GM12878 (cell line): ENCODE data around the gene IL5. TPM values are rescaled to one million over a fixed set of nuclear protein-coding genes. Genes with fewer than 3 reads are reported as not detected.

Source experiments
- ATAC-seq: fragments of 200-7000 bp; cut with Tn5 transposase; 3 replicates; pipeline ENCODE4 v1.9.1; 2020; ENCODE audit warnings: mild to moderate bottlenecking, moderate library complexity
- BruUV-seq: library from RNA; stranded (reverse); fragments of 400-500 nt; replicated peaks from 2 replicates; lab custom pipeline; 2021; lab: Mats Ljungman, UMichigan
- CTCF ChIA-PET: fragments of 300-600 bp; sonication (Branson Sonifier 250); formaldehyde crosslinking; extraction: SDS; loops from one replicate; lab custom pipeline; 2021; ENCODE audit warnings: inconsistent platforms; lab: Yijun Ruan, JAX
- POLR2A ChIA-PET: fragments of 350-600 bp; formaldehyde crosslinking; extraction: SDS; loops from one replicate; lab custom pipeline; 2021; ENCODE audit warnings: inconsistent platforms; lab: Charles Lee
- RAD21 ChIA-PET: fragments of 300-600 bp; sonication (Branson Sonifier 250); formaldehyde crosslinking; loops from one replicate; lab custom pipeline; 2023; ENCODE audit warnings: antibody characterized with exemption; ENCODE audit not compliant: unreplicated experiment; lab: Charles Lee
- SMC1A ChIA-PET: fragments of 300-600 bp; sonication (Branson Sonifier 250); formaldehyde crosslinking; loops from one replicate; lab custom pipeline; 2023; ENCODE audit not compliant: unreplicated experiment, uncharacterized antibody; lab: Charles Lee
- DNase-seq: peaks from one replicate; pipeline ENCODE4 v3.0.0-alpha.2; 2011; ENCODE audit warnings: low read depth, low spot score
- FAIRE-seq: peaks from 3 replicates; lab custom pipeline; 2011; peaks lifted over from hg19 to GRCh38; lab: Jason Lieb, UNC
- H2AFZ ChIP-seq: 2 replicates; pipeline ENCODE4 v1.6.0; 2011; ENCODE audit warnings: low read depth, low read length, control low read depth; ENCODE audit not compliant: control insufficient read depth
- H3K27ac ChIP-seq: 2 replicates; pipeline ENCODE4 v1.5.1; 2011; ENCODE audit warnings: control low read depth; ENCODE audit not compliant: control insufficient read depth, insufficient read depth
- H3K27me3 ChIP-seq, 2 experiments: replicated peaks in 1 of 2; 2 replicates each; pipeline versions ENCODE4 v1.6.0 to v1.6.1; 2011; ENCODE audit warnings: low read length in 1 of 2; ENCODE audit not compliant: control insufficient read depth in 2 of 2, insufficient read depth in 2 of 2
- H3K36me3 ChIP-seq, 2 experiments: 2 replicates each; pipeline ENCODE4 v1.5.1; 2011; ENCODE audit warnings: low read length in 1 of 2; ENCODE audit not compliant: control insufficient read depth in 2 of 2, insufficient read depth in 2 of 2
- H3K4me1 ChIP-seq: 2 replicates; pipeline ENCODE4 v1.6.1; 2011; ENCODE audit warnings: mild to moderate bottlenecking, low read length, moderate library complexity, mixed read lengths; ENCODE audit not compliant: control insufficient read depth, insufficient read depth
- H3K4me2 ChIP-seq: 2 replicates; pipeline ENCODE4 v1.6.0; 2011; ENCODE audit warnings: control low read depth; ENCODE audit not compliant: control insufficient read depth, insufficient read depth
- H3K4me3 ChIP-seq: fragments of 200-600 bp; sonication (generic); 2 replicates; pipeline ENCODE4 v1.5.1; 2016
- H3K79me2 ChIP-seq: 2 replicates; pipeline ENCODE4 v1.6.0; 2011; ENCODE audit warnings: low read length; ENCODE audit not compliant: control insufficient read depth, insufficient read depth
- H3K9ac ChIP-seq: 2 replicates; pipeline ENCODE4 v1.8.0; 2011; ENCODE audit warnings: low read length, control low read depth, mixed read lengths; ENCODE audit not compliant: control insufficient read depth, insufficient read depth
- H3K9me3 ChIP-seq: replicated peaks from 3 replicates; pipeline ENCODE4 v1.5.1; 2011; ENCODE audit warnings: mild to moderate bottlenecking, low read length; ENCODE audit not compliant: control insufficient read depth, insufficient read depth
- H4K20me1 ChIP-seq: 2 replicates; pipeline ENCODE4 v1.6.0; 2011; ENCODE audit not compliant: control insufficient read depth, insufficient read depth
- EED ChIP-seq: sonication (generic); IDR thresholded peaks from 2 replicates; pipeline ENCODE4 v1.6.1; 2016; ENCODE audit warnings: antibody characterized with exemption, low read depth
- EGR1 ChIP-seq, 2 experiments: IDR thresholded peaks; 1 replicate in 1 of 2; 2 replicates in 1 of 2; pipeline ENCODE4 v1.6.1; 2011 to 2012; ENCODE audit warnings: low read depth in 2 of 2, low read length in 2 of 2, borderline replicate concordance in 1 of 2, mild to moderate bottlenecking in 1 of 2, moderate library complexity in 1 of 2
- GATAD2B ChIP-seq: fragments of 450-650 bp; conservative IDR thresholded peaks from 2 replicates; pipeline ENCODE4 v1.6.1; 2017; ENCODE audit warnings: low read depth, mild to moderate bottlenecking, moderate library complexity
- HCFC1 ChIP-seq: fragments of 150-350 bp; IDR thresholded peaks from 2 replicates; pipeline ENCODE4 v1.6.1; 2014; ENCODE audit warnings: low read length
- IRF4 ChIP-seq: IDR thresholded peaks from 2 replicates; pipeline ENCODE4 v1.6.1; 2011; ENCODE audit warnings: low read depth, low read length
- POU2F2 ChIP-seq: IDR thresholded peaks from 3 replicates; pipeline ENCODE4 v1.6.1; 2011; ENCODE audit warnings: low read depth, mild to moderate bottlenecking, low read length, borderline replicate concordance
- RCOR1 ChIP-seq: conservative IDR thresholded peaks from 2 replicates; pipeline ENCODE4 v1.6.1; 2012; ENCODE audit warnings: low read depth, low read length, improper control_type of control experiment
- RELA ChIP-seq: fragments of 450-650 bp; IDR thresholded peaks from 2 replicates; pipeline ENCODE4 v1.8.0; 2014; ENCODE audit warnings: borderline replicate concordance; ENCODE audit not compliant: partially characterized antibody
- STAT1 ChIP-seq: fragments of 450-650 bp; conservative IDR thresholded peaks from 2 replicates; pipeline ENCODE4 v1.6.1; 2014; ENCODE audit warnings: antibody characterized with exemption, mild to moderate bottlenecking
- STAT3 ChIP-seq: IDR thresholded peaks from 2 replicates; pipeline ENCODE4 v1.6.1; 2011; ENCODE audit warnings: low read depth, low read length, improper control_type of control experiment
- TCF7 ChIP-seq: IDR thresholded peaks from 2 replicates; pipeline ENCODE4 v1.6.1; 2014; ENCODE audit warnings: antibody characterized with exemption, borderline replicate concordance
- ZNF24 ChIP-seq: fragments of 450-650 bp; IDR thresholded peaks from 2 replicates; pipeline ENCODE4 v1.6.1; 2017; ENCODE audit warnings: antibody characterized with exemption, mild to moderate bottlenecking
- WGBS: methylation state at CpG from one replicate; pipeline ENCODE4 v1.1.6; 2016; ENCODE audit warnings: low lambda C conversion rate; ENCODE audit not compliant: insufficient replicate concordance, insufficient coverage; ENCODE audit errors: missing lambda C conversion rate; 5-methylcytosine and 5-hydroxymethylcytosine counted together
- in situ Hi-C: fragments of 300-500 bp; cut with MboI; formaldehyde crosslinking; loops from 9 replicates; pipeline ENCODE4 v1.14.3; 2018; ENCODE audit warnings: mixed read lengths
- intact Hi-C: fragments of 100-400 bp; cut with micrococcal nuclease; formaldehyde crosslinking; loops from one replicate; pipeline ENCODE4 v1.14.2; 2022; ENCODE audit not compliant: unreplicated experiment
- polyA plus RNA-seq, 11 experiments: library from polyadenylated mRNA; depleted of rRNA in 4 of 11; unstranded in 6 of 11; stranded (reverse) in 5 of 11; fragments of >200 nt; fragmentation: Nextera tagmentation in 4 of 11; fragmentation: Illumina TruSeq in 1 of 11; extraction: Ambion mirVana in 4 of 11; extraction: Trizol in 1 of 11; gene quantifications; 1 replicate in 1 of 11; 2 replicates in 10 of 11; pipeline versions ENCODE4 v1.2.1 to v1.2.3, GENCODE V29; 2011 to 2016; ENCODE audit warnings: inconsistent platforms in 2 of 11, missing spikeins in 2 of 11, low read depth in 1 of 11
- total RNA-seq, 4 experiments: library from RNA; depleted of rRNA in 3 of 4; stranded (reverse); fragments of >200 nt in 3 of 4; fragmentation: Illumina TruSeq in 1 of 4; extraction: Trizol in 1 of 4; gene quantifications; 2 replicates each; pipeline versions ENCODE4 v1.2.1 to v1.2.3, GENCODE V29; 2013 to 2021
- TF ChIP-seq, protein P1 (sequence below): IDR thresholded peaks from 2 replicates; pipeline ENCODE4 v1.6.1; 2012; ENCODE audit warnings: mild to moderate bottlenecking, low read depth, low read length

The IL5 gene
- total and polyA plus RNA-seq, 10 of the 15 experiments (the other 5 are each of a cell fraction or from before 2014, with no cell fraction given) = not detected

DNA sequence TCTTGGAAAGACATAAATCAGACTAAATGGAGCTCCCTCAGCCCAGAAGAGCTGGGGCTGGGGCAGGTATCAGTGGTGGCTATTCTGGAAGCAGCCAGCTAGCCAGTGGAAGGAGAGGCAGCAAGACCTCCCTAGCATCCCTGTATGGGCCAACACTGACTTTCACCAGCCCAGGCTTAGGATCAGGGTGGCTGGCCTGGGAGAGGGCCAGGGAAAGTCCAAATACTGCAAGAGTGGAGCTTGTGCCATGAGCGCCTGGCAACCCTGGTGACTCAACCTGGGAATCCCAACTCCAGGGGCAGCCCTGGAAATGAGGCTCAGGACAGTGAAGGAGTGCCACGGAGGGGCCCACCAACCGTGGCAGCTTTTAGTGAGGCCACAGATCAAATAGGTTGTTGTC is 45.2 kb downstream of the IL5 start:
- Histone ChIP-seq H3K27ac (no peak overlapping the region), H3K4me1 (peaks cover 46% of the 10 kb centered on the region), H2AFZ (no peak overlapping the region), H3K4me3 (no peak overlapping the region), H3K9me3 (no peaks in the 10 kb centered on the region), H3K9ac (no peak overlapping the region), H4K20me1 (no peaks in the 10 kb centered on the region), H3K27me3 (no peaks in the 10 kb centered on the region), H3K4me2 (no peak overlapping the region; the same call in 1 of the 2 replicates), H3K79me2 (peaks cover 6% of the 10 kb centered on the region), H3K36me3 (no peaks in the 10 kb centered on the region)
- no TSS peak for BruUV-seq
- WGBS = 88% methylated on average over 3 of the region's 3 CpGs
- CTCF ChIA-PET = interaction anchor here (0.7 to 13.6 kb wide), 15 partner anchors 11 to 368 kb away, joined by 3 to 481 read pairs (median 9); partner anchors contain the start of genes GDF9, SLC22A5 and UQCRQ
- DNase-seq = no peak
- intact Hi-C loops (loop anchor here (5.0 kb wide), 1 partner anchor 41 kb away; no protein-coding TSS in a partner anchor), in situ Hi-C loops (loop anchor here (10.0 kb wide), 1 partner anchor 113 kb away; no protein-coding TSS in a partner anchor)
- RAD21 ChIA-PET = interaction anchor here (0.8 to 27.2 kb wide), 15 partner anchors 10 to 322 kb away, joined by 3 to 453 read pairs (median 19); partner anchors contain the start of genes IRF1 and SLC22A4
- no peak for FAIRE-seq
- no peak for TF ChIP-seq TCF7
- no peak for TF ChIP-seq STAT3
- TF ChIP-seq EED = 0 out of 2 replicates have a peak, but pooled peaks have one; percentile 16
- no peak for ATAC-seq
- POLR2A ChIA-PET = interaction anchor here (0.6 to 24.5 kb wide), 11 partner anchors 19 to 87 kb away, joined by 3 to 389 read pairs (median 10); no protein-coding TSS in a partner anchor
- SMC1A ChIA-PET = interaction anchor here (0.6 to 13.3 kb wide), 15 partner anchors 8 to 326 kb away, joined by 3 to 340 read pairs (median 5); partner anchors contain the start of gene IRF1

DNA sequence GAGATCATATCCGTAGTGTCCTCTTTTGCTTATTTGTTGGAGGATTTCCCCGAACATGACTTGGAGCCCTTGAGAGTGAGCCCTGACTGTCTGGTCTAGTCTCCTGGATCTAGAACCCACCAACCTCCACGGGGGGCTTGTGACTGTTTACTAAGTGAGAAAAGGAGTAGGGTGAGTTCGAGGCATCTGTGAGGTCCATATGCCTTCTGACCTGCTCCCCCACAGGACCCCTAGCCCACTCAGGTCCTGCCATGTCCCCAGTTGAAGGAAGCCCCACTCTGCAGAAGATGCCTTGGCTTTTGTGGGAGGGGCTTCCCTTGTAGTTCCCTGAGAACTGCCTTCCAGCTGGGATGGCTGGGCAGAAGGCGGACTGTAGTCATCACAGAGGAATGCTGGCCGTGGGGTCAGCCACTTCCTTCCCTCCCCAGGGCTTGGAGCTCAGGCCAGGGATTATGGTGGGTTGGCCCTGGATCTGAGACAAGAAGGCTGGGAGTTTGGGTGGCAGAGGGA is 45.8 kb downstream of the IL5 start:
- intact Hi-C loops (loop anchor here (5.0 kb wide), 1 partner anchor 40 kb away; no protein-coding TSS in a partner anchor), in situ Hi-C loops (loop anchor here (10.0 kb wide), 1 partner anchor 113 kb away; no protein-coding TSS in a partner anchor)
- ChIA-PET SMC1A (interaction anchor here (1.1 to 13.3 kb wide), 13 partner anchors 8 to 323 kb away, joined by 3 to 340 read pairs (median 14); no protein-coding TSS in a partner anchor), RAD21 (interaction anchor here (1.1 to 27.2 kb wide), 14 partner anchors 9 to 260 kb away, joined by 3 to 453 read pairs (median 20); partner anchors contain the start of genes IRF1 and SLC22A4), CTCF (interaction anchor here (0.7 to 13.6 kb wide), 14 partner anchors 12 to 368 kb away, joined by 3 to 481 read pairs (median 10); partner anchors contain the start of genes GDF9 and UQCRQ), POLR2A (interaction anchor here (0.6 to 24.5 kb wide), 11 partner anchors 29 to 139 kb away, joined by 3 to 389 read pairs (median 11); no protein-coding TSS in a partner anchor)
- H3K27ac ChIP-seq = peak overlapping the region; percentile 63
- H3K27me3 ChIP-seq = no peaks in the 10 kb centered on the region
- H3K9me3 ChIP-seq = no peaks in the 10 kb centered on the region
- DNase-seq (no peak), FAIRE-seq (no peak), ATAC-seq (no peak)
- H3K4me2 ChIP-seq = peak overlapping the region; percentile 73
- H4K20me1 ChIP-seq = no peaks in the 10 kb centered on the region
- peaks cover 6% of the 10 kb centered on the region for H3K79me2 ChIP-seq
- H3K36me3 ChIP-seq = no peaks in the 10 kb centered on the region
- H3K4me3 ChIP-seq = peak overlapping the region; percentile 85
- BruUV-seq = TSS peak; percentile 66
- H2AFZ ChIP-seq = no peak overlapping the region; the same call in 1 of the 2 replicates
- 56% methylated on average over 6 of the region's 6 CpGs for WGBS
- peak overlapping the region; percentile 79 for H3K9ac ChIP-seq
- H3K4me1 ChIP-seq = peaks cover 46% of the 10 kb centered on the region
- TF ChIP-seq EGR1 (IDR thresholded peaks at IDR 0.05; ENCODE audit: borderline replicate concordance in 1 of 2, low read depth in 2 of 2, low read length in 2 of 2) (no peak), STAT1 (no peak), HCFC1 (no peak), POU2F2 (no peak), RCOR1 (no peak), RELA (no peak), ZNF24 (no peak), IRF4 (no peak), GATAD2B (no peak)
- TF ChIP-seq, protein P1, sequence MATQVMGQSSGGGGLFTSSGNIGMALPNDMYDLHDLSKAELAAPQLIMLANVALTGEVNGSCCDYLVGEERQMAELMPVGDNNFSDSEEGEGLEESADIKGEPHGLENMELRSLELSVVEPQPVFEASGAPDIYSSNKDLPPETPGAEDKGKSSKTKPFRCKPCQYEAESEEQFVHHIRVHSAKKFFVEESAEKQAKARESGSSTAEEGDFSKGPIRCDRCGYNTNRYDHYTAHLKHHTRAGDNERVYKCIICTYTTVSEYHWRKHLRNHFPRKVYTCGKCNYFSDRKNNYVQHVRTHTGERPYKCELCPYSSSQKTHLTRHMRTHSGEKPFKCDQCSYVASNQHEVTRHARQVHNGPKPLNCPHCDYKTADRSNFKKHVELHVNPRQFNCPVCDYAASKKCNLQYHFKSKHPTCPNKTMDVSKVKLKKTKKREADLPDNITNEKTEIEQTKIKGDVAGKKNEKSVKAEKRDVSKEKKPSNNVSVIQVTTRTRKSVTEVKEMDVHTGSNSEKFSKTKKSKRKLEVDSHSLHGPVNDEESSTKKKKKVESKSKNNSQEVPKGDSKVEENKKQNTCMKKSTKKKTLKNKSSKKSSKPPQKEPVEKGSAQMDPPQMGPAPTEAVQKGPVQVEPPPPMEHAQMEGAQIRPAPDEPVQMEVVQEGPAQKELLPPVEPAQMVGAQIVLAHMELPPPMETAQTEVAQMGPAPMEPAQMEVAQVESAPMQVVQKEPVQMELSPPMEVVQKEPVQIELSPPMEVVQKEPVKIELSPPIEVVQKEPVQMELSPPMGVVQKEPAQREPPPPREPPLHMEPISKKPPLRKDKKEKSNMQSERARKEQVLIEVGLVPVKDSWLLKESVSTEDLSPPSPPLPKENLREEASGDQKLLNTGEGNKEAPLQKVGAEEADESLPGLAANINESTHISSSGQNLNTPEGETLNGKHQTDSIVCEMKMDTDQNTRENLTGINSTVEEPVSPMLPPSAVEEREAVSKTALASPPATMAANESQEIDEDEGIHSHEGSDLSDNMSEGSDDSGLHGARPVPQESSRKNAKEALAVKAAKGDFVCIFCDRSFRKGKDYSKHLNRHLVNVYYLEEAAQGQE = no peak
